Activated CD4-positive, CD25-positive, alpha-beta regulatory T cell treated with anti-CD3 and anti-CD28 coated beads, Interleukin-2, amount 50 U/mL, for 72 hours (primary cell): ENCODE results near the gene ZNF678.
"Not testable (repeated sequence)": the region's sequence is repeated elsewhere in the genome, so short reads cannot be mapped to it uniquely, and the experiment has no call there.

Experiments used
- DNase-seq: peaks from one replicate; pipeline ENCODE4 v3.0.0; 2021

The ZNF678 gene

DNA sequence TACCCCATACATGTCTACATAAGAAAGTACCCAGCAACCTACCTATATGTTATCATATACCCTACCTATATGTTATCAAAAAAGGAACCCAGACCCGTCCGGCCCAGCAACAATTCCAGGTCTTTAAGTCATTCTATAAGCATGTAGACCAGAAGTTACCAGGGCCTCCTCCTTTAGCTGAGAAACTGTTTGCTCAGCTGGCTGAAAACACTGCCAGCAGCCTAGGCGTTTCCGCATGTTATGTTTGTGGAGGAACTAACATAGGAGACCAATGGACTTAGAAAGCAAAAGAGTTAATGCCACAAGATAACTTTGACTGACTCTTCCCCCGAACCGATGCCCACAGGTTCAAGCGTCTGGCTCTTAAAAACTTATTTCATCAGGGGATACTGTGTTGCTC is 7.1 kb upstream of the ZNF678 start:
- no peak for DNase-seq

DNA sequence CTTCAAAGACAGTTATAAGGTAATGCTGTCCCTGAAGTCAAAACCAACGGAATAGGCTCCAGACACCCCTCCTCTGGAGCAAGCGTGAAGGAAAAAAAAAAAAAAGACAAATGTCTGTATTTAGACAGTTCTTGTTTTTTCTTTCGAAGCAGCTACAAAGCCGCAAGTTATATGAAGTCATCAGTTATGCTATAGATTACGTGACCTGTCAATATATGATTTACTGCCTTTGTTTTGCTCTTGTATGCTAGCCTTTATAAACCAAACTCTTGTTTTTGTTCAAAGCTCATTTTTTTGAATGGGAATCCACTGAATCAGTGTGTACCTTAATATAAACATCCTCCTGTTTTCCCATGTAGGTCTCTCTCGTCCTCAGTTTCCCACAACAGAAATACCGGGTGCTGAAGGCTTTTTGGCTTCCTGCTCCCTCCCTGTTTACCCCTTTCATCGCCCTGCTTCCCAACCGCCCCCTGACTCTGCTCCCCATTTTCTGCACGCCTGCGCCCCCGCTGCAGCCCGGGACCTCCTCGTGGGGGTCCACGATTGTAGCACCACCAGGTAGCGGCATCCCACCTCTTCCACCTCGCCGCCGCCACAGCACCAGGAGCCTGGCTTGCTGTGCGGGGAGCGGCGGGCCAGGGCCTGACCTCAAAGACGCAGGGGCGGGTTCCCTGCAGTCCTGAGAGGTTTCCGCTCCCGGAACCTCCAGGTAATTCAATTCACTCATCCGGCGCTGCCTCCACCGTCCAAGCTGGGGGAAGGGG is 5.2 kb upstream of the ZNF678 start:
- DNase-seq, result no peak

DNA sequence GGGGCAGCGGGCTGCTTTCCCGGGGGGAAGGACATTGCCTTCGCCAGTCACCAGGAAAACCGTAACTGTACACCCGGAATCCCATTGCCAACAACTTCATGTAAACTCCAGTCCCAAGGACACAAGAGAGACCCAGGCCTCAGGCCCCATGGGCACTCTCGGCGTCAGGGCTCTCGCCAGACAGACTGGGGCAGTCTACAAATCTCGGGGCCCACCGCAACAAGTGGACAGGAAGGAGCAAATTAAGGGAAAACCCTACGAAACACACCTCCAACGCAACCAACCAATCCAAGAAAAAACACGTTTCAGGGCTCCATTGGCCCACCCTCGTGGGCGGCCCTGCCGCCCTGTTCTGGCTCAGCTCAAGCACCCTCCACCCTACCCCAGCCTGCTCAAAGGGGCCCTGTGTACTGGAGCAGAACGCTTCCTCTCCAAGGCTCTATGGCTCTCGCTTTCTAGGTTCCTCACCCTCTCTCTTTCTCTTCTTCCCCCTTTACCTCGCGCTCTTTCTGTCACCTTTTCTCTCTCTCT is 4.6 kb upstream of the ZNF678 start:
- DNase-seq, result no peak

DNA sequence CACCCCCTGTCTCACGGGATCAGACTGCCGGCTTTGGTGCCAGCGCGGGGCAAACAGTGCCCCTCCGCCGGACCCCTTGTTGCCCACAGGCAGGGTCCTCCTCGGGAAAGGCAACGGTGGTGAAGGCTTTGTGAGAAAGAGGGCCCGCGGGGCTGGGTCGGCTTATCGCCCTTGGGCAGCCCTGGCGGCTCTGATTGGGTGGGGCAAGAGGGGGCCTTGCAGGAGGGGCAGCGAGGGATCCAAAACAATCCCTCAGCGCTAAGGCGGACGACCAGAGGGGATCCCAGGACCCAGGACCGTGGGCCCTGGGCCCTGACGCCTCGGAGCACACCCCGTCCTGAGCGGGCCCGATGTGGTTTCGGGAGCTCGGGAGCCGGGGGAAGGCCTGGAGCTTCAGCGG is 3.9 kb upstream of the ZNF678 start:
- DNase-seq, result no peak

DNA sequence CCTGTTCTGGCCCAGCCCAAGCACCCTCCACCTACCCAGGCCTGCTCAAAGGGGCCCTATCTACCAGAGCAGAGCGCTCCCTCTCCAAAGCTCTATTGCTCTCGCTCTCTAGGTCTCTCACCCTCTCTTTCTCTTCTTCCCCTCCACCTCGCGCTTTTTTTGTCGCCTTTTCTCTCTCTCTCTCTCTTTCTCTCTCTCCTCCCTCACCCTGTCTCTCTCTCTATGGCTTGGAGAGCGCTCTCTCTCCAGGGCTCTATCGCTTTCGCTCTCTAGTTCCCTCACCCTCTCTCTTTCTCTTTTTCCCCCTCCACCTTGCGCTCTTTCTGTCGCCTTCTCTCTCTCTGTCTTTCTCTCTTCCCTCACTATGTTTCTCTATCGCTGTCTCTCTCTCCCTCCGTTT is 3.4 kb upstream of the ZNF678 start:
- DNase-seq, result no peak

DNA sequence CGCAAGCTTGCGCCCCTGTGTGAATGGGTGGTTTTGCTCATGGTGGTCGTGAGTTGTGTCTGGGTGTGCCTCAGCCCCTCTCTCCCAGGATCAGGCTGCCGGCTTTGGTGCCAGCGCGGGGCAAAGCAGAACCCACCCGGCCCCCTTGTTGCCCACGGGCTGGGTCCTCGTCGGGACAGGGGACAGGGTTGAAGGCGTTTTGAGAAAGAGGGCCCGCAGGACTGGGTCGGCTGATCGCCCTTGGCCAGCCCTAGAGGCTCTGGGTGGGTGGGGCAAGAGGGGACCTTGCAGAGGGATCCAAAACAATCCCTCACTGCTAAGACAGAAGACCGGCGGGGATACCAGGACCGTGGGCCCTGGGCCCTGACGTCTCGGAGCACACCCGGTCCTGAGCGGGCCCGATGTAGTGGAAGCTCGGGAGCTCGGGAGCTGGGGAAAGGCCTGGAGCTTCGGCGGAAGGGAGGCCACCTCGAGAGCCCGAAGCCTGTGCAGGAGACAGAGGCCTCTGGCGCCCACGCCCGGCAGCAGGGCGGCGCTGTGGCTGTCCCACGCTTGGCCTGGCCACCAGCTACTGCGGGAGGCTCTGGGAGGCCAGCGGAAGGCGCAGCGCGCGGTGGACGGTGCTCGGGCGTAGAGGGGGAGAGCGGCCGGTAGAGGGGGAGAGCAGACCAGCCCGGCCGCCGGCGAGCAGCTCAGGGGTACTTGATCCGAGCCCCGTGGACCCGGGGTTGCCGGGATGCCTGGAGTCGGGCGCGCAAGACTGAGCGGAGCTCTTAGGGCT is 2.8 kb upstream of the ZNF678 start:
- DNase-seq, result no peak

DNA sequence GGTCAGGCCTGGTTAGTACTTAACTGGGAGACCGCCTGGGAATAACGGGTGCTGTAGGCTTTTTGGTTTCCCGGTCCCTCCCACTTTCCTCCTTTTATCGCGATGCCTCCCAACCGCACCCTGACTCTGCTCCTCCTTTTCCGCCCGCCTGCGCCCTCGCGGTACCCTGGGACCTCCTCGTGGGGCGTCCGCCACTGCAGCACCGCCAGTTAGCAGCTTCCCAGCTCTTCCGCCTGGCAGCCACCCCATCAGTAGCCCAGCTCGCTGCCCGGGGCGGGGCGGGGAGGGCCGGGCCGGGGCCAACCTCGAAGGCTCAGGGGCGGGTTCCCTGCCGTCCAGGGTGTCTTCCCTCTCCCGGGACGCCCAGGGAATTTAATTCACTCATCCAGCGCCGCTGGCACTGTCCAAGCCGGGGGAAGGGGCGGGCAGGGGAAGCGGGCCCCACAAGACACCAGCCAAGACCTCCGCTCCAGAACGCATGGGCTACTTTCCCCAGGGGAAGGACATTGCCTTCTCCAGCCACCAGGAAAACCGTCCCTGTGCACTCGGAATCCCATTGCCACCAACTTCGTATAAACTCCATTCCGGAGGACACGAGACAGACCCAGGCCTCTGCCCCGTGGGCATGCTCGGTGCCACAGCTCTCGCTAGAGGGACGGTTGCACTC is 2.0 kb upstream of the ZNF678 start:
- DNase-seq, result no peak

DNA sequence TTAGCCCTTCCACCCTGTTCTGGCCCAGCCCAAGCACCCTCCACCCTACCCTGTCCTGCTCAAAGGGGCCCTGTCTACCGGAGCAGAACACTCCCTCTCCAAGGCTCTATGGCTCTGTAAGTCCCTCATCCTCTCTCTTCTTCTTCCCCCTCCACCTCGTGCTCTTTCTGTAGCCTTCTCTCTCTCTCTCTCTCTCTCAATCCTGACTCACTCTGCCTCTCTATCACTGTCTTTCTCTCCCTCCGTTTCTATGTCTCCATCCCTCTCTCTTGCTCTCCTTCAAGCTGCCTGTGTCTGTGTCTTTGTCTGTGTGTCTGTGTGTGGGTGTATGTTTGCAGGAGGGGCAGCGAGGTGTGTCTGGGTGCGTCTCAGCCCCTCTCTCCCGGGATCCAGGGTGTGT is 1.3 kb upstream of the ZNF678 start:
- no peak for DNase-seq

DNA sequence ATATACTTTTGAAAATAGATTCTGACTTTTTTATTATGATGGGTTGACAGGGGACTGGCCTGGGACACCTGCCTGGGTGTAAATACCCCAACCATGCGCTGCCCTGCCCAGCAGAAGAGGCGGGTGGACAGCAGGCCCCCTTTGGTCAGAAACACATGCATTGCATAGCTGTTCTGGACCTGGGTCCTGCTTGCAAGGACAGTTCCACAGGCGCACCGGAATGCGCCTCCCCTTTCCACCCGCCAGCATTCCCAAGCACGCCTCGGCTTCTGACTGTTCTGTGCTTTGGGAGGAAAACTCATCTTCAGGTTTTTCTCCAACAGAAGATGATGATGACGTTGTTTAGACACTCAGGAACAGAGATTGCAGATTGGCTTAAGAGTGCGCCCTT is 428 bp upstream of the ZNF678 start:
- DNase-seq, result no peak

DNA sequence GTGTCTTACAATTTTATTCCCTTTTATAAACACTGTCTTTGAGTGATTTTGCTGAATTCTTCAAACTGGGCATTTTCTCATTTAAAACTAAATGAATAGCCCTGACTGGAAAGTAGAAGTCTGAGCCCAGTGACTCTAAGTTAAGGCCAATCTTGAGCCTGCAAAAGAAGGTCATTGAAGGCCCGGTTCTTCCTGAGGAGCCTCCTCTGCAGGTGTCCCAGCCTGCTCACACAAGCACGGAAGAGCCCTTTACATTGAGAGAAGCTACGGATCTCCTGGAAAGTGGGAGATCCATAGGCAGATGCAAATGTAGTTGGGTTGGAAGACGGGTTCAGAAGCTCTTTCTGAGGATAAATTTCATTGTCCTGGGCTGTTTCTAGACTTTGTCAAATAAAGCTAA is 3.9 kb downstream of the ZNF678 start:
- no peak for DNase-seq

DNA sequence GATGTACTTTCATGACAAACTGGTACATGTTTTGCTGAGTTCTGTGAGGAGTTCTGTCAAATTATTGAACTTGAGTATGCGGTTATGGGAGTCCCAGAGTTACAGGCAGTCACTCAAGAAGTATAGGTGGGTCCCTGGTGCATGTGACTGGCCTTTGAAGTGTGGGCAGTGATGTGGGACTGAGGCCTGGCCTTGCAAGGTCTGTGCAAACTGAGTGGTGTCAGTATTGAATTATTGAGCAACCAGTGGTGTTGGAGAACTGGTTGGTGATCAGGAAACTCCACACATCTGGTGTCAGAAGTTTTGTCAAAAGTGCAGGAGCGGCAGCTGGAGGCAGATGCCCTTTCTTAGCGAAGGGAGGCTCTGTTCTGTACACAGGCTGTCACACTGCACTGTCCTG is 5.2 kb downstream of the ZNF678 start:
- DNase-seq, result no peak

DNA sequence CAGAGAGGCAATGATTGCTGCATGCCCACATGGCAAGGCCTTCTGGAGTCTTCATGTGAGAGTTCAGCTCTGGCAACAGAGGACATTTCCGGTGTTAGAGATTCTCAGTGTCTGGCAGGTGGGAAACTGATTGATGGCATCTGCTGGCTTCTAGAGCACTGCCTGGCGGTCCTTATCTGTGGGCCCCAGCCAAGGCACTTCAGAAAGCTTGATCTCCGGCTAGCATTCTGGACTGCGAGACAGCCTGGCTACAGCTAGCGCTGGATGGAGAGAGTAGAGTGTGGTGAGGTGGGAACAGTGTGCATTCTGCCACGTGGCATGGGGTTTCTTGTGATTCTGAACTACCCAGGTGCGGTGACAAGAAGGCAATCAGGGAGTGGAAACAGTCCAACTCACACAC is 9.4 kb downstream of the ZNF678 start:
- DNase-seq, result no peak

DNA sequence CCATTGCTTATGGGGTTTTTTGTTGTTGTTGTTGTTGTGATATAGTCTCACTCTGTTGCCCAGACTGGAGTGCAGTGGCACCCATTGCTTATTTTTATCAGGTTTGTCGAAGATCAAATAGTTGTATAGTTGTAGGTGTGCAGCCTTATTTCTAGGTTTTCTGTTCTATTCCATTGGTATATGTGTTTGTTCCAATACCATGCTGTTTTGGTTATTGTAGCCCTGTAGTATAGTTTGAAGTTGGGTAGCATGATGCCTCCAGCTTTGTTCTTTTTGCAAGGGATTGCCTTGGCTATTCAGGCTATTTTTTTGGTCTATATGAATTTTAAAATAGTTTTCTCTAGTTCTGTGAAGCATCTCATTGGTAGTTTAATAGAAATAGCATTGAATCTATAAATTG is 11.6 kb downstream of the ZNF678 start:
- no peak for DNase-seq

DNA sequence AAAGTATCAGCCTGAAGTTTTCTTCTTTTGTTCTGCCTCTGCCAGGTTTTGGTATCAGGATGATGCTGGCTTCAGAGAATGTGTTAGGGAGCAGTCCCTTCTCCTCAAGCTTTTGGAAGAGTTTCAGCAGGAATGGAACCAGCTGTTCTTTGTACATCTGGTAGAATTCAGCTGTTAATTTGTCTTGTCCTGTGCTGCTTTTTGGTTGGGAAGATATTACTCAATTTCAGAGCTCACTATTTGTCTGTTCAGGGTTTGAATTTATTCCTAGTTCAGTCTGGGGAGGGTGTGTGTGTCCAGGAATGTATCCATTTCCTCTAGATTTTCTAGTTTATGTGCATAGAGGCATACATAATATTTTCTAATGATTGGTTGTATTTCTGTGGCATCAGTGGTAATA is 12.8 kb downstream of the ZNF678 start:
- no peak for DNase-seq

DNA sequence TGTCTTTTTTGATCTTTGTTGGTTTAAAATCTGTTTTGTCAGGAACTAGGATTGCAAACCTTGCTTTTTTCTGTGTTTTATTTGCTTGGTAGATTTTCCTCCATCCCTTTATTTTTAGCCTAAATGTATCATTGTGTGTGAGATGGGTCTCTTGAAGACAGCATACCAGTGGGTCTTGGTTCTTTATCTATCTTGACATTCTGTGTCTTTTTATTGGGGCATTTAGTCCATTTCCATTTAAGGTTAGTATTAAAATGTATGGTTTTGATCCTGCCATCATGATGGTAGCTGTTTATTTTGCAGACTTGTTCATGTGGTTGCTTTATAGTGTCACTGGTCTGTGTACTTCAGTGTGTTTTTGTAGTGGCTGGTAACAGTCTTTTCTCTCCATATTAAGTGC is 14.1 kb downstream of the ZNF678 start:
- no peak for DNase-seq

DNA sequence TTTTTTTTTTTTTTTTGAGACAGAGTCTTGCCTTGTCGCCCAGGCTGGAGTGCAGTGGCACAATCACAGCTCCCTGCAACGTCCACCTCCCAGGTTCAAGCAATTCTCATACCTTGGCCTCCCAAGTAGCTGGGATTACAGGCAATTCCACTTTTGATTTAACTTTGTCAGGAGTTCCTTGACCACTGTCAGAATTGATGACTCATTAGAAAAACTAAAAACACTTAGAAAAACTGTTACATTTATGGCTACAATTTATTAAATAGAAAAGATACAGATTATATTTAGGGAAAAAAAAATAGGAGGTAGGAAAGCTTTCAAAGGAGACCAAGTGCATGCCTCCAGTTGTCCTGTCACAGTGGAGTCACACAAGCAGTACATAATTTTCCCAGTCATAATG is 20.0 kb downstream of the ZNF678 start:
- DNase-seq, result no peak

DNA sequence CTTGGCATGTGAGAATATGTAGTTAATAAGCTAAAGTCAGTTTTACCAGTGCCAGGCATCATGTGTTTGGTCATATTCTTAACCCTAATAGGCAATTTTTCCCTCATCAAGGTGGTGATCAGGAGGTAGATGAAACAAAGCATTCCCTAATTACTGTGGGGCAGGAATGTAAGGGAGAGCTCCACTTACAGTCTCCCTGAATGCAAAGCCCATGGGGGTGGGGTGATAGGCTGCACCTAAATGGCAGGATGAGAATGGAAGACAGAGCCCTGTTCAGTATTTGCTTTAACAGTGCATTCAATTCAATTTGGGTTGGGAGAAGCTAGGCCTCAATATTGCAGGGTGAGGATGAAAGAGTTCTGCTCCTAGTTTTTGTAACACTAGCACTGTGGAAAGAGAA is 23.4 kb downstream of the ZNF678 start:
- no peak for DNase-seq

DNA sequence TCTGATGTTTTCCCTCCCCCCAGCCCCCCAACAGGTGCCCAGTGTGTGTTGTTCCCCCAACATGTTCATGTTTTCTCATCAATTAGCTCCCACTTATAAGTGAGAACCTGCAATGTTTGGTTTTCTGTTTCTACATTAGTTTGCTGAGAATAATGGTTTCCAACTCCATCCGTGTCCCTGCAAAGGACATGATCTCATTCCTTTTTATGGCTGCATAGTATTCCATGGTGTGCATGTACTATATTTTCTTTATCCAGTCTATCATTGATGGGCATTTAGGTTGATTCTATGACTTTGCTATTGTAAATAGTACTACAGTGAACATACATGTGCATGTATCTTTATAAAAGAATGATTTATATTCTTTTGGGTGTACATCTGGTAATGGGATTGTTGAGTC is 24.6 kb downstream of the ZNF678 start:
- no peak for DNase-seq

DNA sequence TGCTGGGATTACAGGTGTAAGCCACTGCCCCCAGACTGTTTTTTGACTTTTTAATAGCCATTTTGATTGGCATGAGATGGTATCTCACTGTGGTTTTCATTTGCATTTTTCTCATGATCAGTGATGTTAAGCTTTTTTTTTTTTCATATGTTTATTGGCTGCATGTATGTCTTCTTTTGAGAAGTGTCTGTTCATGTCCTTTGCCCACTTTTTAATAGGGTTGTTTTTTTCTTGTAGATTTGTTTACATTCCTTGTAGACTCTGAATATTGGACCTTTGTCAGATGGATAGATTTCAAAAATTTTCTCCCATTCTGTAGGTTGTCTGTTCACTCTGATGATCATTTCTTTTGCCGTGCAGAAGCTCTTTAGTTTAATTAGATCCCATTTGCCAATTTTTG is 25.4 kb downstream of the ZNF678 start:
- not testable (repeated sequence) for DNase-seq

DNA sequence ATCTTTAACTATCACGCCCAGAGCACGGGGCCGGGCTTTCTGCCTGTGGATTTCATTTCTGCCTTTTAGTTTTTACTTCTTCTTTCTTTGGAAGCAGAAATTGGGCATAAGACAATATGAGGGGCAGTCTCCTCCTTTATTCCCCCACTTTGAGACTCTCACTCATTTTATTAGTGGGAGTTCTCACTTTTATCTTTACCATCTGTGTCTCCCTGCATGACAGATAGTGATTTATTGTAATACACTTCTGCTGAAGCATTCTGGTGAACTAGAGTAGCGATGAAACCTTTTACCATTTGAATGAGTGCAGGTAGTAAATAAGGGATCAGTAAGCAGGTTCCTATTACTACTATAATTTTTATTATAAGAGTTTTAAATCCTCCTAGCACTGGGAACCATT is 26.4 kb downstream of the ZNF678 start:
- DNase-seq, result not testable (repeated sequence)

DNA sequence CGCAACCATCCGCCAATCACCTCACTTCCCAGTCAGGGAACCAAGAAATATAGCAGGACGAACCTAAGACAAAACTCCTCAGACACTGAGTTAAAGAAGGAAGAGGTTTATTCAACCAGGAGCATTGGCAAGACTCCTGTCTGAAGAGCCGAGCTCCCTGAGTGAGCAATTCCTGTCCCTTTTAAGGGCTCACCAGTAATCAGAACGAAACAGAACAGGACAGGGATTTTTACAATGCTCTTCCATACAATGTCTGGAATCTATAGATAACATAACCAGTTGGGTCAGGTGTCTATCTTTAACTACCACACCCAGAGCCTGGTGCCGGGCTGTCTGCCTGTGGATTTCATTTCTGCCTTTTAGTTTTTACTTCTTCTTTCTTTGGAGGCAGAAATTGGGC is 32.9 kb downstream of the ZNF678 start:
- DNase-seq, result not testable (repeated sequence)

DNA sequence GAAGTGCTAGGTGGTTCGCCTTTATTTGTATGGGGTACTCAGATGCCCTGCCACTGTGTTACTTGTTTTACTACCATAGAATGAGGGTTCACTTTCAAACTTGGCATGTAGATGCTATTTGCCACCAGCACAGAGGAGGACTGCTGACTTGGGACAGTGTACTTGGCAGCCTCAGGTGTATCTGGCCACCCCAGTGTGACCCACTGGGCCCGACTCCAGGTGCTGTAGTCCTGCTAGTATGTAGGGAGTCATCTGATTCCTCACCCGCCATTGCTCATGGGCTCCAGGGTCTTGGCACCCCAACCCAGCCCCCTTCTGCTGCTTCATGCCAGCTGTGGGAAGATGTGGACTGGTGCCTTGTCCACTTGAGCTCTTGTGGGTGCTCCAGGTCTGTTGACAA is 40.0 kb downstream of the ZNF678 start:
- no peak for DNase-seq

DNA sequence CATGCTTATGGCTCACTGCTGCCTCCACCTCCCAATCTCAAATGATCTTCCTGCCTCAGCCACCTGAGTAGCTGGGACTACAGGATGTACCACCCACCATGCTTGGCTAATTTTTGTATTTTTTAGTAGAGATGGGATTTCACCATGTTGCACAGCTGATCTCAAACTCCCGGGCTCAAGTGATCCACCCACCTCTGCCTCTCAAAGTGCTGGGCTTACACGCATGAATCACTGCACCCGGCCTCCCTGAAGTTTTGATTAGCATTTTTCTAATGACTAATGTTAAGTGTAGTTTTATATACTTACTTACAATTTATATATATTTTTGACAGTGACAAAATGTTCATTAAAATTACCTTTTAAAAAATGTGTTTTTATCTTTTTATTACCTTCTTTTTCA is 41.1 kb downstream of the ZNF678 start:
- no peak for DNase-seq

DNA sequence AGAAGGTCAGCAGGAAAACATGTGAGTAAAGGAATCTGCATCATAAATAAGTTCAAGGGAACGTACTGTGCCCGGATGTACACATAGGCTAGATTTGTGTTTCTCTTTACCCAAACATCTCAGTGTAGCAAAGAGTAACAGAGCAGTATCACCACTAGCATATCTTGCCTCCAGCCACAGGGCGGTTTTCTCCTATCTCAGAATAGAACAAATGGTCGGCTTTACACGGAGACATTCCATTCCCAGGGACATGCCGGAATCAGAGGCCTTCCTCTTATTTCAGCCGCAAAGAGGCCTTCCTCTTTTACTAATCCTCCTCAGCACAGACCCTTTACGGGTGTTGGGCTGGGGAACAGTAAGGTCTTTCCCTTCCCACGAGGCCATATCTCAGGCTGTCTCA is 42.9 kb downstream of the ZNF678 start:
- not testable (repeated sequence) for DNase-seq
